ENCODE results near the gene DDX25.

DDX25 gene

GRCh38 chr11:125886997-125887372, 17.3 kb upstream of the DDX25 start:
- Histone ChIP-seq H3K9ac (ENCODE audit: low read length) (peak overlapping the region; percentile 92), H3K4me3 (ENCODE audit: low read length) (peak overlapping the region; percentile 90), H3K9me3 (ENCODE audit: control insufficient read depth, low read length) (no peaks in the 10 kb centered on the region), H3K36me3 (ENCODE audit: control insufficient read depth, insufficient read depth, low read length, severe bottlenecking) (no peaks in the 10 kb centered on the region), H3K4me1 (ENCODE audit: control insufficient read depth, insufficient read depth, low read length) (peaks cover 16% of the 10 kb centered on the region), H3K27me3 (replicated peaks; ENCODE audit: control insufficient read depth, insufficient read depth, low read length) (no peaks in the 10 kb centered on the region)
- DNase-seq (ENCODE audit: low read depth) = no peak

DNA sequence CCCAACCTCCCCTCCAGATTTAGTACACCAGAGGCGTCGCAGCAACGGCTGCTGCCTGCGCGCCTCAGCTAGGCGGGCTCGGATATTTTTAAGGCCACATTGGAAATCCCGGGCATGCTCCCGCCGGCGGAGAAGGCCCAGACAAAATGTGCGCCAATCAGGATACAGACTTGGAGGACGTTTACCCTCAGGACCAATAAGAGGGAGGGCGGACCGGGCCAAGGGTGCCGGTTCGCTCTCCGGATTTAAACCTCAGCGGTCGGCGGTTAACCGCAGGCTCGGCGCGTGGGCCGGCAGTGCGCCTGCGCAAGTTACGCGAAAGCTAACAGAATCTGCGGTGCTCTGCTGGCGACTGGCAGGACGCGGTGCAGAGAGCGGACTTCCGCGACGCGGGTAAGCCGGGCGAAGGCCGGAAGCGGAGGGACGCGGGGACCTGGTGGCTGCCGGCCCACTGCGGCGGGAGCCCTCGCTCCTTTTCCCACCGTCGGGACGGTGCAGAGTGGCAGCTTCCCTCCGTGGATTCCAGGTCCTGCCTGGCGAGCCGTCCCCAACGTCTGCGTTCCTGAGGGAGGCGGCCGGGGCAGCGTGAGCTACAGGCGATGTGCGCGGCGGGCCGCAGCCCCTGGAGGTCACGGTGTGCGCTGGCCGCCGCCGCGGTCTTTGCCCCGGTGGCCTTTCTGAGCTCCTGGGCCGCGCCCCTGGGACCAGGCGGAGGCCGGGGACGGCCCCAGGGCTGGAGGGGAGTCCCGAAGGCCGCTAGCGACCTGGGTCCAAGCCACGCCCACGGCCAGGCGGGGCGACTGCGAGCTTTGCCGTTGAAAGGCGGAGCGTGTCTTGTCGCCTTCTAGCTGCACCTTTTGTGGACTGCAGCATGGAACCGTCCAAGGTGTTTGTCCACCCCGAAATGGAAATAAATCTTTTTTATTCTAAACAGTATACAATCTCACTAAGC, 16.7 kb upstream of the DDX25 start, which contains the start of gene HYLS1:
TSS of gene HYLS1 (plus strand) at position 296 of the 952 bp plus-strand sequence. CDS start 11,701 bp downstream, outside the sequence.
- Histone ChIP-seq H3K4me1 (ENCODE audit: control insufficient read depth, insufficient read depth, low read length) (peaks cover 22% of the 10 kb centered on the region), H3K9ac (ENCODE audit: low read length) (peak within 1 kb of the TSS; percentile 92)
- DNase-seq (ENCODE audit: low read depth) = peak; percentile 97

DNA sequence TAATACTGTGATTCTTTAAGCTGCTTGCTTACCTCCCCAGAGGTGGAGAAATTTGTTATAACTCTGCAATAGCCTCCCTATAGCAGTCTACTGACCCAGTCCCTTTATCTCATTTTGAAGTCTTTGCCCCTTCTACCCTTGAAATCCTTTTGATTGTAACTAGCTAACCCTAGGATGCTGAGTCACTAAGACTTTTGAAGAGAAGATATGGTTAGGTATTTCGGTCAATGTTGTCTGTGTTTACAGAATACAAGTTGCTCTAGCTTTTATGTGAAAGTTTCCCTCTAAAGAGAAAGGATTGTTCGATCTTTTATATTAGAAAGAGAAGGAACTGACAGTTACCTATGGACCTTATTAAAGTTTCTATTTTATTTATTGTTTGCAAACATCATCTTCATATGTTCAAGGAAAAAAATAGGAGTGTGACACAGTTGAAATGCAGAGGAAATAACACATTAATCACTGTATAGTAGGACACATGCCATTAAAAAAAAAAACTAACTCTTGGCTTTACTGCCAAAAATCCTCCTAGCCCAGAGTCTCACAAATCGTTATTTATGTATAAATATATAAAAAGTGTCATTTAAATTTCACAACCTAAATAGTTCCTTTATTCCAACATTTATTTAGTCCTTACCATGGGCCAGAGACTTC, 13.7 kb upstream of the DDX25 start:
- no peak for DNase-seq (ENCODE audit: low read depth)
- H3K4me1 ChIP-seq (ENCODE audit: control insufficient read depth, insufficient read depth, low read length) = peaks cover 22% of the 10 kb centered on the region
- no peaks in the 10 kb centered on the region for H3K27me3 ChIP-seq (replicated peaks; ENCODE audit: control insufficient read depth, insufficient read depth, low read length)
- no peak overlapping the region for H3K9ac ChIP-seq (ENCODE audit: low read length)
- peaks cover 29% of the 10 kb centered on the region for H3K36me3 ChIP-seq (ENCODE audit: control insufficient read depth, insufficient read depth, low read length, severe bottlenecking)
- H3K4me3 ChIP-seq (ENCODE audit: low read length) = no peak overlapping the region
- H3K9me3 ChIP-seq (ENCODE audit: control insufficient read depth, low read length) = no peaks in the 10 kb centered on the region

More for the DNA sequence above, 16.7 kb upstream of the DDX25 start, which contains the start of gene HYLS1:
- peaks cover under 1% of the 10 kb centered on the region for H3K36me3 ChIP-seq (ENCODE audit: control insufficient read depth, insufficient read depth, low read length, severe bottlenecking)
- no peaks in the 10 kb centered on the region for H3K27me3 ChIP-seq (replicated peaks; ENCODE audit: control insufficient read depth, insufficient read depth, low read length)
- H3K4me3 ChIP-seq (ENCODE audit: low read length) = peak within 1 kb of the TSS; percentile 90
- H3K9me3 ChIP-seq (ENCODE audit: control insufficient read depth, low read length) = no peaks in the 10 kb centered on the region

DNA sequence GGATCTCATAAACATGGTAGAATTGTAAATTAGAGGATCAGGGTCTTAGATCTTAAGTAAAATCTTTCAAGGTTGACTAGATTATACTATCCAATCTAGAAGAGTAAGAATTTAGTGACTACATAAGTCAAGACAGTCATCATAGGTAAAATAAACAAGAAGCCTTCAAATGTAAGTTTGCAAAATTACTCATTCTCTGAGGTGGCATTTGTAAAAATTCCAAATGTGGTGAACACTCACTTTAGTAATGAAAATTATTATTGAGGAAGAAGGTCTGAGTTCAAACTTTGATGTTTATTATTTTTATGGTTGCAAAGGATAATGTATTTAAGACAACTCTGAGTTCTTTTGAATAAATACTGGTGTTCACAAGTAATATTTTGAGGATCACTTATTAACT, 12.2 kb upstream of the DDX25 start:
- no peak overlapping the region for H3K9ac ChIP-seq (ENCODE audit: low read length)

GRCh38 chr11:125892994-125893393, 11.3 kb upstream of the DDX25 start:
- peaks cover 37% of the 10 kb centered on the region for H3K36me3 ChIP-seq (ENCODE audit: control insufficient read depth, insufficient read depth, low read length, severe bottlenecking)
- H3K9me3 ChIP-seq (ENCODE audit: control insufficient read depth, low read length) = no peaks in the 10 kb centered on the region
- no peak overlapping the region for H3K9ac ChIP-seq (ENCODE audit: low read length)
- H3K4me1 ChIP-seq (ENCODE audit: control insufficient read depth, insufficient read depth, low read length) = peaks cover 20% of the 10 kb centered on the region
- H3K4me3 ChIP-seq (ENCODE audit: low read length) = no peak overlapping the region
- no peak for DNase-seq (ENCODE audit: low read depth)
- no peaks in the 10 kb centered on the region for H3K27me3 ChIP-seq (replicated peaks; ENCODE audit: control insufficient read depth, insufficient read depth, low read length)

More for the DNA sequence above, 12.2 kb upstream of the DDX25 start:
- Histone ChIP-seq H3K27me3 (replicated peaks; ENCODE audit: control insufficient read depth, insufficient read depth, low read length) (no peaks in the 10 kb centered on the region), H3K36me3 (ENCODE audit: control insufficient read depth, insufficient read depth, low read length, severe bottlenecking) (peaks cover 34% of the 10 kb centered on the region), H3K9me3 (ENCODE audit: control insufficient read depth, low read length) (no peaks in the 10 kb centered on the region), H3K4me1 (ENCODE audit: control insufficient read depth, insufficient read depth, low read length) (peaks cover 19% of the 10 kb centered on the region), H3K4me3 (ENCODE audit: low read length) (no peak overlapping the region)
- DNase-seq (ENCODE audit: low read depth) = peak; percentile 17

- Histone ChIP-seq H3K4me3 (ENCODE audit: low read length) (peak overlapping the region; percentile 39), H3K36me3 (ENCODE audit: control insufficient read depth, insufficient read depth, low read length, severe bottlenecking) (peaks cover 18% of the 10 kb centered on the region)
These were observed 2.4 kb upstream of the DDX25 start for GRCh38 chr11:125901872-125902271.

DNA sequence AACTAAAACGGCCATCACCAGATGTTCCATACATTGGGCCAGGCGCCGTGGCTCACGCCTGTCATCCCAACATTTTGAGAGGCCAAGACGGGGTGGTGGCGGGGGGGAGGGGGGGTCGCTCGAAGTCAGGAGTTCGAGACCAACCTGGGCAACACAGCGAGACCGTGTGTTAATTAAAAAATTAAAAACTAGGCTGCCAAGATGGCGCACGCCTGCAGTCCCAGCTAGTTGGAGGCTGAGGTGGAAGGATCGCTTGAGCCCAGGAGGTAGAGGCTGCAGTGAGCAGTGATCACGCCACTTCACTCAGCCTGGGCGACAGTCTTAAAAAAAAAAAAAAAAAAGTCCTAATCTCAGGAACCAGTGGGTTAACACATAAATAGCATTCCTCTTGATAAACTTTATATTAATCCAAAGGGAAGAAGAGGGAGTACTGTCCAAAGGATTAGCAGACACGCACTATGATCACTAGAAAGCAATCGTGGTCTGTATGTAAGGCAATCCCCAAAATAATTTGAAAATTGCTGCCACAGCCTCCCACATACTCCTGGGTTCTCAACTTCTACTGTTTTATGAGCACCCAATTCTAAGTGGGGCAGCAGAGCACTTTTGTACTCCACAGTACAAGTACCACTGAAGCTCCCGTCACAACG, 1.9 kb upstream of the DDX25 start:
- peaks cover 17% of the 10 kb centered on the region for H3K27me3 ChIP-seq (replicated peaks; ENCODE audit: control insufficient read depth, insufficient read depth, low read length)
- peaks cover 18% of the 10 kb centered on the region for H3K36me3 ChIP-seq (ENCODE audit: control insufficient read depth, insufficient read depth, low read length, severe bottlenecking)
- H3K9me3 ChIP-seq (ENCODE audit: control insufficient read depth, low read length) = peaks cover 5% of the 10 kb centered on the region
- peak overlapping the region; percentile 97 for H3K9ac ChIP-seq (ENCODE audit: low read length)
- peak overlapping the region; percentile 97 for H3K4me3 ChIP-seq (ENCODE audit: low read length)
- H3K4me1 ChIP-seq (ENCODE audit: control insufficient read depth, insufficient read depth, low read length) = peaks cover 13% of the 10 kb centered on the region
- DNase-seq (ENCODE audit: low read depth) = no peak

More at GRCh38 chr11:125901872-125902271, 2.4 kb upstream of the DDX25 start:
- Histone ChIP-seq H3K9ac (ENCODE audit: low read length) (no peak overlapping the region), H3K9me3 (ENCODE audit: control insufficient read depth, low read length) (peaks cover 5% of the 10 kb centered on the region), H3K4me1 (ENCODE audit: control insufficient read depth, insufficient read depth, low read length) (peaks cover 18% of the 10 kb centered on the region), H3K27me3 (replicated peaks; ENCODE audit: control insufficient read depth, insufficient read depth, low read length) (peaks cover 17% of the 10 kb centered on the region)
- no peak for DNase-seq (ENCODE audit: low read depth)

DNA sequence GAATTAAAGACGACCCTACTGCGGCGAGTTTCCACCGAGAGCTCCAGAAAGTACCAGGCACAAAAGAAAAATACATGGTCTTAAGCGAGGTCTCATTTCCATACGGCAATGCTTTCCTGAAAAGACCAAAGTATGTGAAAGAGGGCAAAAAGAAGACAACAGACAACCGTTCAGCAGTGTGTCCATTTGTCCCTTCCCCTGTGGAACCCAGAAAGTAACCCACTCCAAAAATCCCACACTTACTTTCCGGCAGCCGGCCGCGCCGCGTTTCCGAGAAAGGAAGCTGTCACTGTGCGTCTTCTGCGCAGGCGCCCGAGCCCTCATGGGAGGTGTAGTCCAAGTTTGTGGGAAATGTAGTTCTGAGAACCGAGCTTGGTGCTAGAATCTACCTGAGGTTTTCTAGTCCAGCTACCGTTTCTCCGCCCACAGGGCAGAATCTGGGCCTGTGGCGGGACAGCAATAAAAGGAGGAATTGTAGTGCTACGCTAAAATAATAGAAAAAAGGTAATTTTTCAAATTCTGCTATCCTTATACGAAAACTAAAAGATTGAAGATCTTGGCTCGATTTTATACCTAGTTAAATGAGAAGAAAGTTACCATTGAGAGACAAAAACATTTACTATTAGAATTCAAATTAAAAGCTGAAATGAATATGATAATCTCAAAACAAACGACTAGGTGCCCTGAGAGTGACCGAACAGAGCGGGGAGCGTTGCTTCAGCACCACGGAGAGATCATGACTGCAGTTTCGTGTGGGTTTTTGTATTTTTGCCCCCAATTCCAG, 1.2 kb upstream of the DDX25 start, which contains the start of gene PUS3:
TSS of gene PUS3 (minus strand) at position 280 of the 784 bp plus-strand sequence. CDS start 6,922 bp downstream, outside the sequence.
- peaks cover 13% of the 10 kb centered on the region for H3K4me1 ChIP-seq (ENCODE audit: control insufficient read depth, insufficient read depth, low read length)
- H3K4me3 ChIP-seq (ENCODE audit: low read length) = peak within 1 kb of the TSS; percentile 97
- peaks cover 17% of the 10 kb centered on the region for H3K27me3 ChIP-seq (replicated peaks; ENCODE audit: control insufficient read depth, insufficient read depth, low read length)
- peak within 1 kb of the TSS; percentile 97 for H3K9ac ChIP-seq (ENCODE audit: low read length)
- peak; percentile 93 for DNase-seq (ENCODE audit: low read depth)
- H3K36me3 ChIP-seq (ENCODE audit: control insufficient read depth, insufficient read depth, low read length, severe bottlenecking) = peaks cover 14% of the 10 kb centered on the region
- H3K9me3 ChIP-seq (ENCODE audit: control insufficient read depth, low read length) = peaks cover 5% of the 10 kb centered on the region

DNA sequence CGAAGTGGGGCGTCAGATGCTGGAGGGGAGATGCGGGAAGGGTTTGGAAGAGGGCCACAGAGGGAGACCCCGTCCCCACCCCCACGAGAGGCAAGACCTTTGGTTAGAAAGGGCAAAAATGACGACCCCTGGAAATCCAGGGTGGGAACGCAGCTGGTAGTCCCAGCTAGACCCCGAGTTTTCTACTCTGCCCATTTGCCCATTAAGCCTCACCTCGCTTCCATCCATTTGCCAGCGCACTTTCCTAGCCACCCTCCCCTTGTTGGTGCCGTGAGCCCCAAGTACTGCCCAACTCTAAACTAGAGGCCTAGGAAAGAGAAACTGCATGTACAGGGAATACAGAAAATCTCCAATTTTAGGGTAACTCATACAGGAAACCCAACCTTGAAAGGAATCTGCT, 370 bp downstream of the DDX25 start:
- no peak overlapping the region for H3K4me3 ChIP-seq (ENCODE audit: low read length)

DNA sequence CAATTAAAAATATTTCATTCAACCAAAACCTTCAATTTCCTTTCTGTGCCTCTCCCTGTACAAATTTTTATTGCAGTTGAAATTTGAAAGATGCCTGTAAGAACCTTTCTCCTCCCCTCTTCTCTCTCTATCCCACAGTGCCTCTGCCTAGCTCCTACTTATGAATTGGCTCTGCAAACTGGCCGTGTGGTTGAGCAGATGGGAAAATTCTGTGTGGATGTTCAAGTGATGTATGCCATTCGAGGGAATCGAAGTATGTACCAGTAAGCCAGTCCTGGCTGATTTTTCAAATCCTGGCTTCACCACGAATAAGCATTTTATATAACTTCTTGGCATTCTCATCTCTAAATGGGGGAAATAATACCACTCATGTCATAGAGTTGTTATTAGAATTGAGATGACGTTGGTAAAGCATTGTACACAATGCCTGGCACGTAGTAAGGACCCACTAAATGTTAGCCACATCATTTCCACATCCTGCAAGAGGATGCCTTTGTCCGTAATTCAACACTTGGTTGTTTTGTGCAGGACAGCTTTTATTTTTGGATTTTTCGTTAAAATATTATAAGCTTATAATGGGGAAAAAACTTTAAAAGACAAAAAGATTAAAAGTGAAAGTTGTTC, 6.0 kb downstream of the DDX25 start:
- Histone ChIP-seq H3K9me3 (ENCODE audit: control insufficient read depth, low read length) (no peaks in the 10 kb centered on the region), H3K9ac (ENCODE audit: low read length) (no peak overlapping the region), H3K27me3 (replicated peaks; ENCODE audit: control insufficient read depth, insufficient read depth, low read length) (peaks cover 6% of the 10 kb centered on the region), H3K36me3 (ENCODE audit: control insufficient read depth, insufficient read depth, low read length, severe bottlenecking) (no peaks in the 10 kb centered on the region), H3K4me3 (ENCODE audit: low read length) (no peak overlapping the region), H3K4me1 (ENCODE audit: control insufficient read depth, insufficient read depth, low read length) (no peaks in the 10 kb centered on the region)
- no peak for DNase-seq (ENCODE audit: low read depth)

More for the DNA sequence above, 370 bp downstream of the DDX25 start:
- Histone ChIP-seq H3K9ac (ENCODE audit: low read length) (no peak overlapping the region), H3K36me3 (ENCODE audit: control insufficient read depth, insufficient read depth, low read length, severe bottlenecking) (peaks cover 8% of the 10 kb centered on the region), H3K9me3 (ENCODE audit: control insufficient read depth, low read length) (peaks cover 5% of the 10 kb centered on the region), H3K4me1 (ENCODE audit: control insufficient read depth, insufficient read depth, low read length) (peaks cover 13% of the 10 kb centered on the region), H3K27me3 (replicated peaks; ENCODE audit: control insufficient read depth, insufficient read depth, low read length) (peaks cover 17% of the 10 kb centered on the region)
- DNase-seq (ENCODE audit: low read depth) = no peak
